HT1080 (cell line): ENCODE measurements around the gene MASP1. TPM values are rescaled to one million over a fixed set of nuclear protein-coding genes. Genes with fewer than 3 reads are reported as not detected.
A peak's percentile ranks its signal among the peaks of the same experiment; 100 is the strongest.

Experiments used
- DNase-seq: peaks from one replicate; pipeline ENCODE4 v3.0.0-alpha.2; 2015; ENCODE audit warnings: low read depth
- total RNA-seq: library from RNA; depleted of rRNA; stranded (reverse); fragments of >200 nt; shearing (Covaris generic); gene quantifications from 2 replicates; pipeline ENCODE4 v1.2.3, GENCODE V29; 2014; rRNA removed

MASP1 gene
- total RNA-seq, 1 experiment from 2014 or later, result 1.3 TPM

DNA sequence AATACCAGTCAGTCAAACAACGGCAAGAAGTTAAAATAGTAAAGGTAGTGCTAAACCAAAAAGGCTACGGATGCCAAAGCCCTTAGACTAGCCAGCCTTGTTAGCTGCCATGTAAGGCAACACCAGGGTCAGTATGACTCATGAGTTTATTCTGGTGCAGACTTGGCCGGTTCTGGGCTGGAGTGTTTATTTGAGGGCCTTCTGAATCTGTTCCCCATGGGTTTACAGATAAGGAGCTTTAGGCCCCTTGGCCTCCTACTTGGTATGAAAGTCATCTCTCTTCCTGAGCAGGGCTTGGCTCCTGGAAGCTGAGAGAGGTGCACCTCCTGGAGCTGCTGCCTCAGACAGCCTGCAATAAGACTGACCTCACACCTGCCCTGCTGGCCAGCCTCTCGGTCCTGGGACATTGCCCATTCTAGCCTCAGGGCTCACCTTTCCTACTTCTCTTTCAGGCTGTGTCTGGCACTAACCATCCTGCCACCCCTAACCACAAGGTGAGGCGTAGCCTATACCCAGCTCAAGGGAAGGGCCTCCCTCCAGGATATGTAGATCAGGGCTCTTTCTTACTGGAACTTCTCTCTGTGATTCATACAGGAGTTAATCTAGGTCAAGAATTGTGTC, 104.6 kb downstream of the MASP1 start:
- DNase-seq, result peak; percentile 86

DNA sequence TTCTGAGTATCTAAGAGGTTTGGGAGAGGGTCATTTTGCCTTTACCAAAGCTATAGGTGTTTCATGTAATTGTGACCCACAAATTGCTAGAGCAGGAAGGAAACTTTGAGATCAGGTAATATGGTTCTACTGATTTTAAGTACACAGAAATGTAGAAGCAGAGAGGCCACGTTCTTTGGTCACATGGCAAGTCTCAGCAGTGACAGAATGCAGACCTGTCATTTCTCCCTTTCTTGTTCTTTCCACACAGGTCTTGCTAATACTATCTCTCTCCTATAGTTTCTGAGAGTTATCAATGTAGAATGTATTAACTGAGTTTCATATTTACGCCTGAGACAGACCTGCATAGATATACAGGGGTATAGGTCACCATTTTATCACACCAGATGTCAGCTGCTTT, 105.2 kb downstream of the MASP1 start:
- no peak for DNase-seq

DNA sequence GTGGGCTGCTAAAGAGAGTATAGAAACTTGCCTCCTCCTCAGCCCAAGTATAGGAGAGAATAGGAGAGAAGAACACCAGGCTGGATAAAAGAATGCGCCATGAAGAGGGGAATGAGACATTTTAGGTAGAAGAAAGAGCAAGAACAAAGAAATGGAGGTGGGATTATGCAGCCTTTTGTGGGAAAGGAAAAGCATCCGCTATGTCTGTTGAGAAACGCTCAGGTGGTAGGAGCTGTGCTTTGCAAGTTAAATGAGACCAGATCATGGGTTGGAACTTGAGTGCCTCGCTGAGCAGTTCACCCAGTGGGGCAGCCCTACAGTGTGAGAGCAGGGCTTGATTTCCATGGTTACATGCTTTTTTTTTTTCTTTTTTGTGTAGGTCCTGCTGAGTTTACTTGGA, 105.8 kb downstream of the MASP1 start:
- DNase-seq, result no peak

Other genes starting within 250 kb of the MASP1 start
- not detected in 2 replicates for gene RPL39L, start 152.2 kb downstream of the MASP1 start, total RNA-seq
- gene RTP1, start 94.3 kb downstream of the MASP1 start, total RNA-seq, result not detected in 2 replicates
- 0.26 and 0.60 TPM in 2 replicates for gene RTP4, start 76.6 kb upstream of the MASP1 start, total RNA-seq